Urinary bladder (tissue), 4 donors: ENCODE results near the gene ZNF445. TPM values are rescaled to one million over a fixed set of nuclear protein-coding genes. Genes with fewer than 3 reads are reported as not detected.
"Not testable (repeated sequence)": the region's sequence is repeated elsewhere in the genome, so short reads cannot be mapped to it uniquely, and the experiment has no call there.

Experiments
- DNase-seq: peaks from one replicate; pipeline ENCODE4 v3.0.0-alpha.2; 2015; ENCODE audit errors: extremely low spot score
- H3K27ac ChIP-seq: one replicate; pipeline ENCODE4 v1.5.1; 2013; ENCODE audit warnings: low read depth, mild to moderate bottlenecking, moderate library complexity
- H3K36me3 ChIP-seq: one replicate; pipeline ENCODE4 v1.6.1; 2013; ENCODE audit warnings: mild to moderate bottlenecking, moderate library complexity; ENCODE audit not compliant: insufficient read depth
- H3K4me1 ChIP-seq: one replicate; pipeline ENCODE4 v1.6.1; 2013; ENCODE audit warnings: mild to moderate bottlenecking, moderate library complexity; ENCODE audit not compliant: insufficient read depth
- H3K4me3 ChIP-seq: one replicate; pipeline ENCODE4 v1.5.1; 2013; ENCODE audit warnings: low read depth, low read length
- WGBS: extraction: QIAGEN DNeasy Blood & Tissue Kit; methylation state at CpG from one replicate; pipeline ENCODE4 v1.1.7; 2013; 5-methylcytosine and 5-hydroxymethylcytosine counted together
- polyA plus RNA-seq: library from polyadenylated mRNA; stranded (reverse); fragments of 200-250 nt; gene quantifications from one replicate; pipeline ENCODE4 v1.2.3, GENCODE V29; 2013
- total RNA-seq: library from RNA; depleted of rRNA; stranded (reverse); fragments of >200 nt; gene quantifications from one replicate; pipeline ENCODE4 v1.2.3, GENCODE V29; 2014
- donor health status: healthy with polysubstance abuse.
- donor health status: healthy.

The ZNF445 gene
- total and polyA plus RNA-seq, 2 donors = 5.0 to 20.7 TPM

DNA sequence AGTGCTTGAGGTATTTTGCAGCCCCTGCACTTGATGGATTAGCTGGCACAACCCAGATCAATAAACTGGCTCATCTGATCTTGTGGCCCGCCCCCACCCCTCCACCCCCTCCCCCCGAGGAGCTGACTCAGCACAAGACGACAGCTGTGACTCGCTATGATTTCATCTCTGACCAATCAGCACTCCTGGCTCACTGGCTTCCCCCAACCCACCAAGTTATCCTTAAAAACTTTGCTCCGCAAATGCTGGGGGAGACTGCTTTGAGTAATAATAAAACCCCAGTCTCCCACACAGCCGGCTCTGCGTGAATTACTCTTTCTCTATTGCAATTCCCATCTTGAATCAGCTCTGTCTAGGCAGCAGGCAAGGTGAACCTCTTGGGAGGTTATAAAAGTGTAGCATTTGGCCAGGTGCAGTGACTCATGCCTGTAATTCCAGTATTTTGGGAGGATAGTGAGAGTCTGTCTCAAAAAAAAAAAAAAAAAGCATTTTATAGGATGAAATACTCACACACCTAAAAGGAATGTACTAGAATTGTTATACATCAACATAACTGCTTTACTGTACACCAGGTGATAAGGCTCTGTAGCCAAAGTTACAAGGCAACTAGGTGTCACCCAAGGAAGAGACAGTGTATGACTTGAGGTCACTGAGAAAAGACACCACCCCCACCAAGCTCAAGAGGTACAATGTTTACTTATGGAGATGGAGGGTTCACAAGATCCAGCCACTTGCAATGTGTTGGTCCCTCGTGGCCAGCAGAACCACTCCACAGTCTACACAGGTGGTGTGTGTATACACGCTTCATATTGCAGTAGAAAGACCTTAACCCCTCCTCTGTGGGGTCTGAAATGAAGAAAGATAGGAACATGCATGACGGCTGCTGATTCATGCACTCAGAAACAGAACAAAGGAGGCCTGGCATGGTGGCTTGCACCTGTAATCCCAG lies 8.6 kb downstream of the ZNF445 start:
- peaks cover 2% of the 10 kb centered on the region for H3K4me1 ChIP-seq
- peaks cover 2% of the 10 kb centered on the region for H3K36me3 ChIP-seq
- no peak overlapping the region for H3K4me3 ChIP-seq
- no peak for DNase-seq
- H3K27ac ChIP-seq = no peak overlapping the region
- 58% methylated on average over 10 of the region's 10 CpGs for WGBS

DNA sequence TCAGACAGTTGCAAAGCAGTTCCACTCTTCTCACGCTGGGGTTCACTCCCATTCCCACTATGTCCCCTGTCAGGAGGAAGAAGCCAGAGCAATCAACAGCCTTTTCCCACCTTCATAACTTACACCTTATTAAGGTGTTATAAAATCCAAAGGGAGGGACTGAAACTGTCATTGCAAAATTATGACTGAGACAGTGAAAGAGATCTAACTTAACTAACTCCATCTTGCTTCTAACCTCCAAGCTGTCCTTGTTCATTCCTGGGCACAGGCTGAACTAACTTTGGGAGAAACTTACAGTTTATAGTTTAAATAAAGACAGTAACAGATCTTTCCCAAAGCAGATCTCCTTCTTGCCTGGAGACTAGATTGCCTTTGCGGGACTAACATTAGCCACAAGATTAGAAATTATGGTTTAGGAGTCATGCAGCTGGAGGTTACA lies 9.4 kb downstream of the ZNF445 start:
- H3K4me1 ChIP-seq, H3K27ac ChIP-seq, DNase-seq, H3K36me3 ChIP-seq, H3K4me3 ChIP-seq: not testable (repeated sequence)
- 83% methylated on average over 2 of the region's 2 CpGs for WGBS

DNA sequence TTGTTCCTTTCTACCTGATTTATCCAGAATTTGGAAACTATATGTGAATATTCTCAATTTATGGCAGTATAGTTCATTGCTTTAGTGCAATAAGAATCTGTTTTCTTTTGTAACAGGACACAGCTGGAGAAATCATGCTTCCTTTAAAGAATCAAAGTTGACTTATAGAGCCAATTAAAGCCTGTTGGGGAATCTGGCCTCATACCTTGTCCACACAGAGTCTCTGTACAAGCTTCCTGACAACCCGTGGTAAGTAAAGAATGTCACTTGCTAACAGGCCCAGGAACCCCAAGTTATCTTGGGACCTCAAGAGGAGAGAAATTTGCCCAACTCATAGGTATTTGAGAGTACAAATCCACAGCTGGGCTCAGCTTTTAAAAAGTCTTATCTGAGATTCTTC lies 10.2 kb downstream of the ZNF445 start:
- H3K36me3 ChIP-seq = peaks cover 2% of the 10 kb centered on the region
- WGBS = 19% methylated on average over 1 of the region's 1 CpG
- H3K4me3 ChIP-seq = no peak overlapping the region
- peaks cover 2% of the 10 kb centered on the region for H3K4me1 ChIP-seq
- DNase-seq = no peak
- H3K27ac ChIP-seq = no peak overlapping the region

DNA sequence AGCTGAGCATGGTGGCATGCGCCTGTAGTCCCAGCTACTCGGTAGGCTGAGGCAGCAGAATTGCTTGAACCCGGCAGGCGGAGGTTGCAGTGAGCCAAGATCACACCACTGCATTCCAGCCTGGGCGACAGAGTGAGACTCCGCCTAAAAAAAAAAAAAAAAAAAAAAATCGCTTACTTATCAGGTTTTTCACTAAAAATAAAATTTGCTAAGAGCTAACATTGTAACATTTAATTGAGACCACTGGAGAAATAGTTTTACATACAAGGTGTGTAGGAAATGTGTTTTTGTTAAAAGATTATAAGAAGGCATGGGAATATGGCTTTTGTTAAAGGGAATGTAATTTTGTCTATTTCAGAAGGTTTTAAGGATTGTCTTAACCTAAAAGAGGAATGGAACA lies 12.6 kb downstream of the ZNF445 start:
- H3K4me3 ChIP-seq, DNase-seq, H3K27ac ChIP-seq, H3K36me3 ChIP-seq, H3K4me1 ChIP-seq: not testable (repeated sequence)
- WGBS = 96% methylated on average over 7 of the region's 7 CpGs

DNA sequence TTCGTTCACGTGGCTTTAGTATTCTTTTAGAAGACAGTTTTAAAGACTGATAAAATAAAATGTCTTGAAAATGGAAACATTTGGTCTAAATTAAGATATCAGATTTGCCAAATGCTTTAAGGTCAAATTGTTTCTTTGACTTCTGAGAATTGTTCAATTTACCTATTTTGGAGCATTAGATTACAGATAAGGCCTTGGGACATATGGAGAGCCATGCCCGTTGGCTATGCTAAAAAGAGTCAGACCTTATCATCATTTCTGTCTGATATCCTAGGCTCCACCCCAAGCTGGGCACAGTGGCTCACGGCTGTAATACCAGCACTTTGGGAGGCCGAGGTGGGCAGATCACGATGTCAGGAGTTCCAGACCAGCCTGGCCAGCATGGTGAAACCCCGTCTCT lies 13.0 kb downstream of the ZNF445 start:
- peaks cover 2% of the 10 kb centered on the region for H3K36me3 ChIP-seq
- H3K27ac ChIP-seq = no peak overlapping the region
- H3K4me3 ChIP-seq = no peak overlapping the region
- 85% methylated on average over 7 of the region's 7 CpGs for WGBS
- DNase-seq = no peak
- no peaks in the 10 kb centered on the region for H3K4me1 ChIP-seq

DNA sequence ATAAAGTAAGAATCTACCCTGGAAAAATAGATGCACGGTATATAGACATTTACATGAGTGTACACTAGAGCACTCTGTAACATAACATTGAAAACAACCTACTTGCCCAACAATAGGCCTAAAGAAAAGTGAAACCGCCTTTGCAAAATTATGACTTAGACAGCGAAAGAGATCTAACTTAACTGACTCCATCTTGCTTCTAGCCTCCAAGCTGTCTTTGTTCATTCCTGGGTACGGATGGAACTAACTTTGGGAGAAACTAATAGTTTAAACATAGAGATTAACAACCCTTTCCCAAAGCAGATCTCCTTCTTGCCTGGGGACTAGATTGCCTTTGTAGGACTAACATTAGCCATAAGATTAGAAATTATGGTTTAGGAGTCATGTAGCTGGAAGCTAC lies 17.4 kb downstream of the ZNF445 start:
- not testable (repeated sequence) for H3K27ac ChIP-seq, H3K36me3 ChIP-seq, DNase-seq, H3K4me1 ChIP-seq, H3K4me3 ChIP-seq
- 97% methylated on average over 4 of the region's 4 CpGs for WGBS

DNA sequence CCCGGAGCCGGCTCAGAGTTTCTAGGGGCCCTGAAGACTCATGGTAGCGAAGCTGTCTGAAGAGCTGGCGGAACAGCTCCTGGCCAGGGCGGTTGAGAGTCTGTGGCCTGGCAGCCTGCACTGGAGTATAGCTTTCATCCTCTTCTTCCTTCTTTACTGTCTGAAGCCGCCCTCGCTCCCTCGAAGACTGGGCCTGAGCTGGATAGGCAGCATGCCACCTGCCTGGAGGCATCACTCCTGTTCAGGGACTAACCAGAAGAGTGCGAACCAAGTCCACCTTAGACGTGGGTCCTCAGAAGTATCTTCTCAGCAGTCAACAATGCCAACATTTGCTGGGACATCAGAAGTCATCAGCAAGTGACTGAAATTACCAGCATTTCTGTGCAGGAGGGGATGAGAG lies 22.2 kb downstream of the ZNF445 start:
- DNase-seq = no peak
- no peak overlapping the region for H3K4me3 ChIP-seq
- peaks cover 4% of the 10 kb centered on the region for H3K36me3 ChIP-seq
- WGBS = 97% methylated on average over 10 of the region's 10 CpGs
- H3K27ac ChIP-seq = no peak overlapping the region
- no peaks in the 10 kb centered on the region for H3K4me1 ChIP-seq

DNA sequence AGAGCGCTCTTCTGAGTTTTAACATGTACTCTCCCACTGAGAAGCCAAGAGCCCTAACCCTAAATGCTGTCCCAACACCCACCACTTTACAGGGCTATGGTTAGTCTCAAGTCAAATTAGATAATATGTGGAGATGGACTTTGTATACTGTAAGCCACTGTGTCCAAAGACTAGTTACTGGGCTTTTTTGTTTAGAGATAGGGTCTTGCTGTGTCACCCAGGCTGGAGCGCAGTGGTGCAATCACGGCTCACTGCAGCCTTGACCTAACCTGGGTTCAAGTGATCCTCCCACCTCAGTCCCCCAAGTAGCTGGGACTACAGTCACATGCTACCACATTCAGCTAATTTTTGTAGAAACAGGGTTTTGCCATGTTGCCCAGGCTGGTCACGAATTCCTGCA lies 23.2 kb downstream of the ZNF445 start:
- Histone ChIP-seq H3K36me3 (peaks cover 4% of the 10 kb centered on the region), H3K27ac (no peak overlapping the region), H3K4me3 (no peak overlapping the region), H3K4me1 (no peaks in the 10 kb centered on the region)
- no peak for DNase-seq
- 98% methylated on average over 4 of the region's 4 CpGs for WGBS

DNA sequence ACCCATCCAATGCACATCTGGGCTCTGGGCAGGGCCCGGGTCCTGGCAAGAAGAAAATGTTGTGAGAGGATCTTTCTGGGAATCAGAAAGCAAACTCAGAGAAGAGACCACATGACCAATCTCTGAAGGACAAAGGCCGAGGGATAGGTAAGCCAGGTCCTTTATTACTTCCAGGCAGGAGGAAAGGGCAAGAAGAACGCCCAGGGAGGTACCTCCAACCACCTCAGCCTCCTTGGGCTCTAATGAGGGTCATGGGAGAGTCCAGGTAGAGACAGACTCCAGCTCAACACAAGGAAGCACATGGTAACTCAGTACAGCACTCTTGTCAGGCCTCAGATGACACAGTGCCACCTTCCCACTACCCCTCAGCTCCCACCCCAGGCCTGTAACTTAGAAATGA lies 26.0 kb downstream of the ZNF445 start:
- no peak for DNase-seq
- Histone ChIP-seq H3K27ac (no peak overlapping the region), H3K36me3 (peaks cover 12% of the 10 kb centered on the region), H3K4me1 (no peaks in the 10 kb centered on the region), H3K4me3 (no peak overlapping the region)
- 97% methylated on average over 3 of the region's 3 CpGs for WGBS

DNA sequence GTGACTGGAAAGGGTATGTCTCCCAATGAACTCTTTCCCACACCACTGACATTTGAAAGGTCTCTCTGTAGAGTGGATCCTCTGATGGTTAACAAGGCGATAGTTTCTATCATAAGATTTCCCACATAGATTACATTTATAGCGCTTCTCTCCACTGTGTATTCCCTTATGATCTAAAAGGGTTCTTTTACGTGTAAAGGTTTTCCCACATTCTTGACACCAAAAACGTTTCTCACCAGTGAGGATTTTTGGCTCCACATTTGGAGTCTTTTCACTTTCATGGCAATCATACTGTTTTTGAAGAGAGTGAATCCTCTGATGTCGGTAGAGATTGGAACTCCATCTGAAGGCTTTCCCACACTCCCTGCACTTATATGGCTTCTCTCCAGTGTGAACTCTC lies 30.5 kb downstream of the ZNF445 start:
- WGBS = 95% methylated on average over 5 of the region's 5 CpGs
- H3K27ac ChIP-seq = no peak overlapping the region
- DNase-seq = no peak
- H3K4me3 ChIP-seq = no peak overlapping the region
- H3K36me3 ChIP-seq = peaks cover 12% of the 10 kb centered on the region
- no peaks in the 10 kb centered on the region for H3K4me1 ChIP-seq

DNA sequence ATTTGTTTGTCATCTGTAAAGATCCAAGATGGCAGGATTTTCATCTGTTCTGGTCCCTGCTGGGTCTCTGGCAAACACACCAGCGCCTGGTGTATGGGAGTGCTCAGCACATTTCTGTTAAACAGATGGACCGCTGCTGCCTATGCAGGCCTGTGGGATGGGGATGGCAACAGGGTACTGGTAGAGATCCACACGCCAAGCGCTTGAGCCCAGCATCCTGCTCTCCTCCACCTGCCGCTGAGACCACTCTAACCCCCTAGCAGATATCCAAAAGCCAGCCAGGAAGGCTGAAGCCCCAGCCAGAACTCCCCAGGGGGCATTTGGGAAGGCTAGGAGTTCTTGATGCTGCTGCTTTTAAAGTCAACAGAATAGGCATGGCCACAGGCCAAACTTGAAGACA lies 31.7 kb downstream of the ZNF445 start:
- peaks cover 9% of the 10 kb centered on the region for H3K36me3 ChIP-seq
- no peak for DNase-seq
- no peaks in the 10 kb centered on the region for H3K4me1 ChIP-seq
- H3K4me3 ChIP-seq = no peak overlapping the region
- H3K27ac ChIP-seq = no peak overlapping the region
- WGBS = 99% methylated on average over 5 of the region's 5 CpGs

DNA sequence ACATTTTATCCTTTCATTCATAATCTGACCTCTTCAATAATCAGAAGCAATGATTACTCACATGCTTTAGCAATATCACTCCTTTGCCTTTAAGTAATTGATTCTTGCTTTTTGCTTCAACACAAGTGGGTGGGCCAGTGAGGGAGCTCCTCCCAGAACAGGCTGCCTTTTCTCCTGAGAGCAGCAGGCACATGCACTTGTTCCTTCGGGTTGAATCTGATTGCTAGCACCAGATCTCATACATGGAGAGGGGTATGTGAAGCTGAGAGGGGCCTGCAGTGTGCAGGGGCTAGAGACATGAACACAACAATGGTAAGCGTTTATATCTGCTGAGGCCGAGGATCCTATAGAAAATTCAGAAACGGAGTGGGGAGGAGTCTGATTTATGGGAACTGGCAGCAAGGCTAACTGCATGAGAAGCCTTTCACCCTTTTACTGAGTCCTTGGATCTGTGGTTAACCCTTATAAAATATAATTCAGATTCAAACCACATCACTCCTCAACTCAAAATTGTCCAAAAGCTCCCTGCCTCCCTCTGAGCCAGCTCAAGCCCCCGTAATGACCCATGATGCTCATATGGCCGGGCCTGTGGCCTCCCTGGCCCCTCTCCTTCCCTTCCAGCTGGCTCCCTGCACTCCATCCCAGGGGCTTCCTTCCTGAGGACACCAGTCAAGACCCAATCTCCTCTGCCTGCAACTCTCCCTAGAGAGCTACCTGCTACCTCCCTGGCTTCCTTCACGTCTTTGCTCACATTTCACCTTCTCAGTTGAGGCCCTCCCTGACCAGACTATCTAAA lies 32.4 kb downstream of the ZNF445 start:
- Histone ChIP-seq H3K4me1 (no peaks in the 10 kb centered on the region), H3K27ac (no peak overlapping the region), H3K4me3 (no peak overlapping the region), H3K36me3 (peaks cover 9% of the 10 kb centered on the region)
- DNase-seq = no peak
- WGBS = 92% methylated on average over 7 of the region's 7 CpGs

DNA sequence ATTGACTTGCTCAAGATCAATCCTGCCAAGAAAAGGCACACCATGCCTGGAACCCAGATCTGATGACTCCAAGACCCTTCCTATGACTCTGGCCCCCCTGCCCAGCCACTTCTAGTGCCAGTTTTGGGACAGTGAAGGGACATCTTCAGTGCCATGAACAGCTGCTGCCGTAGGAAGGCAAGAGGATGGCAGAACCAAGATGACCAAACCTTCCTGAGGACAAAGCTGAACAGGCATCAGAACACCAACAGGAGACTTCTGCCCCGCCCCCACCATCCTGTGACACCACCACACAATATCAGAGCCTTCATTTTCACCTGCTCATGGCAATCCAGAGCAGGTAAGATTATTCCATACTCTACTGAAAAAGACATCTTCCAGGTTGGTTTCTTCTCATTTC lies 33.0 kb downstream of the ZNF445 start:
- Histone ChIP-seq H3K4me1 (no peaks in the 10 kb centered on the region), H3K36me3 (peaks cover 9% of the 10 kb centered on the region), H3K27ac (no peak overlapping the region), H3K4me3 (no peak overlapping the region)
- DNase-seq = no peak
- WGBS = 96% methylated on average over 2 of the region's 2 CpGs
